Natural killer cell (primary cell): Measurements from ENCODE around the gene GNS. TPM values are rescaled to one million over a fixed set of nuclear protein-coding genes. Genes with fewer than 3 reads are reported as not detected.

Experiments used
- ATAC-seq, 3 donors: fragments of 150-1000 bp in 2 of 3; fragments of 200-7000 bp in 1 of 3; cut with Tn5 transposase; 1 replicate in 1 of 3; 2 replicates in 2 of 3; pipeline ENCODE4 v1.10.0; 2021; ENCODE audit warnings: mild to moderate bottlenecking in 2 of 3, moderate library complexity in 2 of 3
- DNase-seq, 2 donors: peaks; one replicate each; pipeline versions ENCODE4 v3.0.0 to v3.0.0-alpha.2; 2013 to 2021; ENCODE audit warnings: mixed read lengths in 1 of 2
- H3K27ac ChIP-seq: one replicate; pipeline ENCODE4 v1.5.1; 2013; ENCODE audit warnings: mild to moderate bottlenecking, low read length
- H3K27me3 ChIP-seq: one replicate; pipeline ENCODE4 v1.6.1; 2013; ENCODE audit warnings: low read length; ENCODE audit not compliant: control insufficient read depth, insufficient read depth
- H3K36me3 ChIP-seq: one replicate; pipeline ENCODE4 v1.6.1; 2013; ENCODE audit warnings: low read length; ENCODE audit not compliant: control insufficient read depth, insufficient read depth
- H3K4me1 ChIP-seq: one replicate; pipeline ENCODE4 v1.6.1; 2013; ENCODE audit warnings: low read length; ENCODE audit not compliant: control insufficient read depth, insufficient read depth
- H3K4me3 ChIP-seq: one replicate; pipeline ENCODE4 v1.5.1; 2013; ENCODE audit warnings: low read length
- H3K9me3 ChIP-seq: one replicate; pipeline ENCODE4 v1.6.1; 2013; ENCODE audit warnings: low read length; ENCODE audit not compliant: control insufficient read depth, insufficient read depth
- H3K27ac Mint-ChIP-seq, 2 donors: one replicate each; pipeline ENCODE4 v1.8.0; 2022; ENCODE audit warnings: mild to moderate bottlenecking in 2 of 2, mixed read lengths in 2 of 2, moderate library complexity in 1 of 2
- H3K27me3 Mint-ChIP-seq, 2 donors: one replicate each; pipeline ENCODE4 v1.8.0; 2022; ENCODE audit warnings: low read depth in 2 of 2, mixed read lengths in 2 of 2
- H3K36me3 Mint-ChIP-seq: one replicate; pipeline ENCODE4 v1.8.0; 2022; ENCODE audit warnings: mixed read lengths
- H3K4me1 Mint-ChIP-seq, 2 donors: one replicate each; pipeline ENCODE4 v1.8.0; 2022; ENCODE audit warnings: mixed read lengths in 2 of 2
- H3K4me3 Mint-ChIP-seq: one replicate; pipeline ENCODE4 v1.8.0; 2022; ENCODE audit warnings: mild to moderate bottlenecking, moderate library complexity, mixed read lengths
- H3K9me3 Mint-ChIP-seq, 2 donors: one replicate each; pipeline ENCODE4 v1.8.0; 2022; ENCODE audit warnings: mixed read lengths in 2 of 2
- CTCF ChIP-seq: fragments of 200-600 bp; IDR thresholded peaks from one replicate; pipeline ENCODE4 v1.8.0; 2022; ENCODE audit warnings: antibody characterized with exemption
- WGBS: methylation state at CpG from one replicate; pipeline ENCODE4 v1.1.7; 2013; ENCODE audit warnings: missing lambda C conversion rate; ENCODE audit not compliant: insufficient coverage; 5-methylcytosine and 5-hydroxymethylcytosine counted together
- intact Hi-C: fragments of 100-400 bp; cut with micrococcal nuclease; formaldehyde crosslinking; loops from one replicate; pipeline ENCODE4 v1.14.2; 2022
- total RNA-seq, 4 donors: library from RNA; stranded (reverse); fragments of 120-200 nt in 1 of 4; gene quantifications; one replicate each; pipeline versions ENCODE4 v1.2.3 to v1.2.4, GENCODE V29; 2013 to 2022

Gene GNS
- total RNA-seq, 3 donors from 2014 or later (not counting 1 experiment from before 2014, with no cell fraction given) = 51.9 to 73.9 (median 59.7) TPM

- H3K9me3 ChIP-seq = no peaks in the 10 kb centered on the region
- H3K4me1 ChIP-seq = peaks cover 41% of the 10 kb centered on the region
- peak overlapping the region; percentile 96 to 97 for H3K27ac Mint-ChIP-seq
- H3K27me3 Mint-ChIP-seq = no peaks in the 10 kb centered on the region
- ATAC-seq (peak; percentile 81 to 88 (median 82)), DNase-seq (peak; percentile 53 to 63)
- peak overlapping the region; percentile 91 for H3K27ac ChIP-seq
- H3K4me3 Mint-ChIP-seq = peak overlapping the region; percentile 78
- H3K9me3 Mint-ChIP-seq = no peaks in the 10 kb centered on the region
- 44% methylated on average over 4 of the region's 5 CpGs for WGBS
- peaks cover 9% of the 10 kb centered on the region for H3K36me3 Mint-ChIP-seq
- intact Hi-C loops = loop anchor here (1.0 to 2.0 kb wide), 5 partner anchors 14 to 46 kb away; partner anchors contain the start of gene GNS
- no peak overlapping the region for H3K4me3 ChIP-seq
- H3K27me3 ChIP-seq = no peaks in the 10 kb centered on the region
- peaks cover 52 to 61% of the 10 kb centered on the region in 2 donors for H3K4me1 Mint-ChIP-seq
- no peak for TF ChIP-seq CTCF
- H3K36me3 ChIP-seq = peaks cover 13% of the 10 kb centered on the region
These were observed 44.6 kb downstream of the GNS start for GRCh38 chr12:64714551-64714968.

- no peak for TF ChIP-seq CTCF
- DNase-seq (no peak), ATAC-seq (no peak)
- Histone ChIP-seq H3K27me3 (no peaks in the 10 kb centered on the region), H3K36me3 (peaks cover 8% of the 10 kb centered on the region), H3K9me3 (no peaks in the 10 kb centered on the region), H3K4me3 (no peak overlapping the region), H3K27ac (peak overlapping the region; percentile 91), H3K4me1 (peaks cover 41% of the 10 kb centered on the region)
- Mint-ChIP-seq H3K36me3 (peaks cover 9% of the 10 kb centered on the region), H3K9me3 (no peaks in the 10 kb centered on the region), H3K4me3 (peak overlapping the region; percentile 49), H3K27me3 (no peaks in the 10 kb centered on the region), H3K4me1 (peaks cover 52 to 60% of the 10 kb centered on the region in 2 donors), H3K27ac (peak overlapping the region; percentile 96 to 97)
- intact Hi-C loops = no loop called here
These were observed 45.8 kb downstream of the GNS start for GRCh38 chr12:64713376-64713775.

GRCh38 chr12:64709429-64709828, 49.8 kb downstream of the GNS start:
- TF ChIP-seq CTCF = no peak
- Histone ChIP-seq H3K4me3 (no peak overlapping the region), H3K27me3 (no peaks in the 10 kb centered on the region), H3K36me3 (peaks cover 4% of the 10 kb centered on the region), H3K27ac (no peak overlapping the region), H3K9me3 (no peaks in the 10 kb centered on the region), H3K4me1 (peaks cover 10% of the 10 kb centered on the region)
- intact Hi-C loops = no loop called here
- DNase-seq = no peak
- Mint-ChIP-seq H3K36me3 (no peaks in the 10 kb centered on the region), H3K27me3 (no peaks in the 10 kb centered on the region), H3K9me3 (no peaks in the 10 kb centered on the region), H3K4me1 (peaks cover 17 to 22% of the 10 kb centered on the region in 2 donors), H3K4me3 (no peak overlapping the region), H3K27ac (no peak overlapping the region)
- ATAC-seq = no peak
- 100% methylated on average over 2 of the region's 2 CpGs for WGBS

GRCh38 chr12:64707926-64708325, 51.3 kb downstream of the GNS start:
- no peak for TF ChIP-seq CTCF
- peaks cover 1% of the 10 kb centered on the region for H3K36me3 ChIP-seq
- no peaks in the 10 kb centered on the region for H3K27me3 Mint-ChIP-seq
- 100% methylated on average over 2 of the region's 2 CpGs for WGBS
- no peak for ATAC-seq
- no peaks in the 10 kb centered on the region for H3K9me3 Mint-ChIP-seq
- no peak overlapping the region for H3K4me3 ChIP-seq
- intact Hi-C loops = no loop called here
- no peaks in the 10 kb centered on the region for H3K9me3 ChIP-seq
- no peaks in the 10 kb centered on the region for H3K4me1 ChIP-seq
- H3K4me3 Mint-ChIP-seq = no peak overlapping the region
- no peaks in the 10 kb centered on the region for H3K27me3 ChIP-seq
- H3K27ac ChIP-seq = no peak overlapping the region
- no peaks in the 10 kb centered on the region for H3K36me3 Mint-ChIP-seq
- H3K27ac Mint-ChIP-seq = no peak overlapping the region
- no peak for DNase-seq
- H3K4me1 Mint-ChIP-seq = peaks cover 2 to 7% of the 10 kb centered on the region in 2 donors
